Mucosa of descending colon (tissue), 3 donors: ENCODE results near the gene MAGEA1. TPM values are rescaled to one million over a fixed set of nuclear protein-coding genes. Genes with fewer than 3 reads are reported as not detected.
A peak's percentile ranks its signal among the peaks of the same experiment; 100 is the strongest.

Source experiments
- ATAC-seq: fragments of 200-7000 bp; cut with Tn5 transposase; one replicate; pipeline ENCODE4 v1.9.1; 2020; ENCODE audit warnings: mild to moderate bottlenecking, moderate library complexity
- DNase-seq, 3 donors: peaks; one replicate each; pipeline ENCODE4 v3.0.0-alpha.2; 2020
- H3K36me3 ChIP-seq: fragments of 200-600 bp; one replicate; pipeline ENCODE4 v1.8.0; 2021; ENCODE audit warnings: low read depth, mild to moderate bottlenecking
- H3K4me1 ChIP-seq: fragments of 200-600 bp; one replicate; pipeline ENCODE4 v1.8.0; 2021; ENCODE audit warnings: low read depth, mild to moderate bottlenecking
- H3K4me3 ChIP-seq: fragments of 200-600 bp; one replicate; pipeline ENCODE4 v1.8.0; 2021; ENCODE audit warnings: mild to moderate bottlenecking
- H3K9me3 ChIP-seq: fragments of 200-600 bp; one replicate; pipeline ENCODE4 v1.8.0; 2021; ENCODE audit warnings: mild to moderate bottlenecking
- intact Hi-C, 2 donors: fragments of 100-400 bp; cut with DNase I in 1 of 2; cut with micrococcal nuclease in 1 of 2; formaldehyde crosslinking; loops; one replicate each; pipeline versions ENCODE4 v1.11.0 to v1.11.1; 2022; cut with DNase I, micrococcal nuclease
- total RNA-seq, 3 donors: library from RNA; stranded (reverse); fragmentation: NEBNext Ultra II Directional in 2 of 3; extraction: Animal tissue kit (Norgen Biotek cat#: 25700) in 2 of 3; gene quantifications; one replicate each; pipeline versions ENCODE4 v1.2.1 to v1.2.4, GENCODE V29; 2021 to 2023
- TF ChIP-seq, protein P1 (sequence below): fragments of 200-600 bp; IDR thresholded peaks from one replicate; pipeline ENCODE4 v1.8.0; 2022; ENCODE audit warnings: antibody characterized with exemption, mild to moderate bottlenecking
- donor health status: DM: no; HTN: no; CAD: no; lungs with moderate emphysema.
- donor health status: DM: no; HTN: no; CAD: no.
- donor health status: DM: no; HTN: yes; CAD: no.

MAGEA1 gene
- total RNA-seq, 3 donors from 2014 or later = not detected

DNA sequence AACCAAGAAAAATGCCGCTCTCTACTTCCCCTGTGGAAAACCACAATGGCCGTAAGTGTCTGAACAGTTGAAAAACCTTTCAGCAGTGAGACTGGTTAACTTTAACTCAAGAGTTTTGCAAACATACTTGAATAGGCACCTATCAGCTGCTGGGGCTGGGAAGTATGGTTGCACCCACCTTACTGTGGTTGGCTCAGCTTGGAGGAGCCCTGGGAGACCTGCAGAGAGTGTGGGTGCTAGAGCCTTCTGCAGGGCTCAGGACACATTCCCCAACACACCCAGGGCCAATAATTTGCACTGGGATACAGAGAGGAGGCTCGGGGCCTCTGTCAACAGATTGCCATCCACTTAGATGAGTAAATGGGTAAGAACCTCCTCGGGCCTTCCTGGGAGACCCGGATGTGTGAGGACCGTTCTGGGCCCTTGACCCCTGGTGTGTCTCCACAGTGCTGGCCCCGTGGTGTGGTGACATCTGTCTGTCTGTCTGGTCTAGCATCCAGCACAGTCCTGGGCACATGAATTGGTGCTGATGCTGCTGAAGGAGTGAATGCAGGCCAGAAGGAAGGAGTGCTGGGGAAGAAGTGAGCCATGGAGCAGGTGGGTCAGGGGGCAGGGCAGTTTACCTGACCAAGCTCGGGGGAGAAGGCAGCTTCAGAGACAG is 46.5 kb downstream of the MAGEA1 start:
- Histone ChIP-seq H3K9me3 (no peaks in the 10 kb centered on the region), H3K36me3 (no peaks in the 10 kb centered on the region), H3K4me3 (no peak overlapping the region), H3K4me1 (no peaks in the 10 kb centered on the region)
- TF ChIP-seq, protein P1, sequence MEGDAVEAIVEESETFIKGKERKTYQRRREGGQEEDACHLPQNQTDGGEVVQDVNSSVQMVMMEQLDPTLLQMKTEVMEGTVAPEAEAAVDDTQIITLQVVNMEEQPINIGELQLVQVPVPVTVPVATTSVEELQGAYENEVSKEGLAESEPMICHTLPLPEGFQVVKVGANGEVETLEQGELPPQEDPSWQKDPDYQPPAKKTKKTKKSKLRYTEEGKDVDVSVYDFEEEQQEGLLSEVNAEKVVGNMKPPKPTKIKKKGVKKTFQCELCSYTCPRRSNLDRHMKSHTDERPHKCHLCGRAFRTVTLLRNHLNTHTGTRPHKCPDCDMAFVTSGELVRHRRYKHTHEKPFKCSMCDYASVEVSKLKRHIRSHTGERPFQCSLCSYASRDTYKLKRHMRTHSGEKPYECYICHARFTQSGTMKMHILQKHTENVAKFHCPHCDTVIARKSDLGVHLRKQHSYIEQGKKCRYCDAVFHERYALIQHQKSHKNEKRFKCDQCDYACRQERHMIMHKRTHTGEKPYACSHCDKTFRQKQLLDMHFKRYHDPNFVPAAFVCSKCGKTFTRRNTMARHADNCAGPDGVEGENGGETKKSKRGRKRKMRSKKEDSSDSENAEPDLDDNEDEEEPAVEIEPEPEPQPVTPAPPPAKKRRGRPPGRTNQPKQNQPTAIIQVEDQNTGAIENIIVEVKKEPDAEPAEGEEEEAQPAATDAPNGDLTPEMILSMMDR = no peak
- no peak for DNase-seq
- intact Hi-C loops = no loop called here
- ATAC-seq = no peak

DNA sequence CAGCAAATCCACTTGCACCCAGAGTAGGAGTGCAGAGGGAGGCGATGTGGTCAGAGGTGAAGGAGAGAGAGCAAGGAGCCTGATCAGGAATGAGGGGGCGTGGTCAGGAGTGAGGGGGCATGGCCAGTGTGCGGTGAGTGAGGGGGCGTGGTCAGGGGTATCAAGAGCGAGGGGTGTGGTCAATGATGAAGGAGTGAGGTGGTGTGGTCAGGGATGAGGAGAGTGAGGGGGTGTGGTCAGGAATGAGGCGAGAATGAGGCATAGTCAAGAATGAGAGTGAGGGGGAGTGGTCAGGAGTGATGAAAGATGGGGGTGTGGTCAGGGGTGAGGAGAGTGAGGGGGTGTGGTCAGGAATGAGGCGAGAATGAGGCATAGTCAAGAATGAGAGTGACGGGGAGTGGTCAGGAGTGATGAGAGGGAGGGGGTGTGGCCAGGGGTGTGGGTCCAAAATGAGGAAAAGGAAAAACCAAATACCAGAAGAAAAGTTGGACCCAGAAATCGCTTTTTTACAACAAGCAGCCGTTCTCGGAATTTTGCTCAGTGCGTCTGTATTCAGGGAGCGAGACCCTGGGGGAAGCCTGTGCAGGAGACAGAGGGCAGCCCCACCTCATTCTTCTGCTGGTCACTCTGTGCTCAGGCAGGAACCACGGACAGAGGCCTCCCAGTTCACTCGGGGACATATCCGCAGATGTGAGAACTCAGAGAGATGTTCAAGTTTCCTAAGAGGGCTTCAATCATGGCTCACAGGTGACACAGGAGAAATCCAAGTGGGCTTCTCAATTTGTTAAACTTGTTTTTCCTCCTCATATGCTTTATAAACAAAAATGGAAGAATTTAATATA is 47.5 kb downstream of the MAGEA1 start:
- no peaks in the 10 kb centered on the region for H3K9me3 ChIP-seq

More for the DNA sequence above, 47.5 kb downstream of the MAGEA1 start:
- ATAC-seq (peak; percentile 60), DNase-seq (peak in 2 of 3 donors; percentile 1 to 38)
- H3K36me3 ChIP-seq = no peaks in the 10 kb centered on the region
- intact Hi-C loops = no loop called here
- no peak overlapping the region for H3K4me3 ChIP-seq
- TF ChIP-seq, protein P1 = no peak
- H3K4me1 ChIP-seq = no peaks in the 10 kb centered on the region

Other genes starting within 250 kb of the MAGEA1 start
- not detected for gene PNMA5, start 185.2 kb upstream of the MAGEA1 start, total RNA-seq
- gene PNMA3, start 122.8 kb upstream of the MAGEA1 start, total RNA-seq = under 1 TPM in 2 of 3 donors, not detected in 1; 0.17 to 0.41 TPM
- gene PNMA6A, start 106.8 kb upstream of the MAGEA1 start, total RNA-seq = 1 to 10 TPM in 1 of 3 donors, under 1 TPM in 2; 0.26 to 2.6 (median 0.27) TPM
- not detected for gene PNMA6F, start 142.5 kb downstream of the MAGEA1 start, total RNA-seq
- gene ZNF275, start 154.9 kb downstream of the MAGEA1 start, total RNA-seq = 1 to 10 TPM; 5.2 to 10.0 (median 6.1) TPM
- gene PNMA6E, start 222.1 kb downstream of the MAGEA1 start, total RNA-seq = not detected
- 1 to 10 TPM in 1 of 3 donors, under 1 TPM in 2; 0.17 to 1.6 (median 0.22) TPM for gene ZFP92, start 232.2 kb downstream of the MAGEA1 start, total RNA-seq